CD4-positive, alpha-beta T cell treated with Interleukin-17A for 4 hours (primary cell): Measurements from ENCODE around the gene BLVRB.
"Not testable (repeated sequence)": the region's sequence is repeated elsewhere in the genome, so short reads cannot be mapped to it uniquely, and the experiment has no call there.

Source experiments
- DNase-seq: peaks from one replicate; pipeline ENCODE4 v3.0.0-alpha.2; 2020; ENCODE audit warnings: mixed read lengths

BLVRB gene

DNA sequence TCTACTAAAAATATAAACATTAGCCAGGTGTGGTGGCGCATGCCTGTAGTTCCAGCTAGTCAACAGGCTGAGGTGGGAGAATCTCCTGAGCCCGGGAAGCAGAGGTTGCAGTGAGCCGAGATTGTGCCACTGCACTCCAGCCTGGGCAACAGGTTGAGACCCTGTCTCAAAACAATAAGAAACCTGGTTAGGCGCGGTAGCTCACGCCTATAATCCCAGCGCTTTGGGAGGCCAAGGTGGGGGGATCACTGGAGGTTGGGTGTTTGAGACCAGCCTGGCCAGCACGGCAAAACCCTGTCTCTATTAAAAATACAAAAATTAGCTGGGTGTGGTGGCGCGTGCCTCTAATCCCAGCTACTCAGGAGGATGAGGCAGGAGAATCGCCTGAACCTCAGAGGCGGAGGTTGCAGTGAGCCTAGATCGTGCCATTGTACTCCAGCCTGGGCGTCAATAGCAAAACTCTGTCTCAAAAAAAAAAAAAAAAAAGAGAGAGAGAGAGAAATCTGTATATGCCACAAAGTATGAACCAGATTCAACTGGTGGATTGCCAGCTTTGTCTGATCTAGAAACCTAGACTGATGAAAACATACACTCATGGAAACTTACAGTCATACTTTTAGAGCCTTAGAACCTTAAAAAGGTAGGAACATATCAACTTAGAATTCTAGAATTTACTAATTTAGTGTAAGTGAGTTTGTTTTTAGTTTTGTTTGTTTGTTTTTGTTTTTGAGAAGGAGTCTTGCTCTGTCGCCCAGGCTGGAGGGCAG, 10.5 kb upstream of the BLVRB start:
- not testable (repeated sequence) for DNase-seq

DNA sequence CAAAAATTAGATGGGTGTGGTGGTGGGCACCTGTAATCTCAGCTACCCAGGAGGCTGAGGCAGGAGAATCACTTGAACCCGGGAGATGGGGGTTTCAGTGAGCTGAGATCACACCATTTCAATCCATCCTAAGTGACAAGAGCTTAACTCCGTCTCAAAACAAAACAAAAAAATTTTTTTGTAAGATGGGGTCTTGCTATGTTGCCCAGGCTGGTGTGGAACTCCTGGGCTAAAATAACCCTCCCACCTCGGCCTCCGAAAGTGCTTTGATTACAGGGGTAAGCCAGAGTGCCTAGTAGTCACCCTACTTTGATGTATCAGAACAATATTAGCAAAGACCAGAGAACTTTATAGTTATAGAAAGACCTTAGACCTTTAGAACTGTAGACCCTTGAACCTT, 9.2 kb upstream of the BLVRB start:
- DNase-seq = no peak

DNA sequence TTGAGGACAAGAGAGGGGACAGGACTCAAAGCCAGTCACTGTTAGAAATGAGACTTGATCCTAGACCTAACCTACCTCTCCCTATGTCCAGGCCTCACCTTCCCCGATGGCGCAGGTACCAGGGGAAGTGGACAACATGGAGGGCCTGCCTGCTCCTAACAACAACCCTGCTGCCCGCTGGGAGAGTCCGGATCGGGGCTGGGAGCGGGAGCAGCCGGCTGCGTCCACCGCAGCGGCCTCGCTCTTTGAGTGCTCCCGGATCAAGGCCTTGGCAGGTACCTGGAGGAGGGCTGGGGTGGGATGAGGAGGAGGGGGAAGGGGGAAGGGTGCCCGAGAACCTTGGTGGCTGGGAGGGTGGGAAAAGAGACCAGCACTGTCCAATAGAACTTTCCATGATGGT, 7.0 kb upstream of the BLVRB start:
- DNase-seq = no peak

DNA sequence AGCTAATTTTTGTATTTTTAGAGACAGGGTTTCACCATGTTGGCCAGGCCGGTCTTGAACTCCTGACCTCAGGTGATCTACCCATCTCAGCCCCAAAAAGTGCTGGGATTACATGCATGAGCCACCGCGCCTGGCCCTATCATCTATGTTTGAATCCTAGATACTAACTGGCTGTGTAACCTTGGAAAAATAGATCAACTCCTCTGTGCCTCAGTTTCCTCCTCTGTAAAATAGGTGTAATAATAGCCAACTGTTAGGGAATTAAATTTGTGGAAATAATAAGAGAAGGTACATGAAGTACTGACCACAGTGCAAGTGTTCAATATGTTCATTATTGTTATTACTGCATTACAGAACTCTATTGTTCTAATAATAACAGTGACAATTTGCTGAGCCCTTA, 5.6 kb upstream of the BLVRB start:
- no peak for DNase-seq

DNA sequence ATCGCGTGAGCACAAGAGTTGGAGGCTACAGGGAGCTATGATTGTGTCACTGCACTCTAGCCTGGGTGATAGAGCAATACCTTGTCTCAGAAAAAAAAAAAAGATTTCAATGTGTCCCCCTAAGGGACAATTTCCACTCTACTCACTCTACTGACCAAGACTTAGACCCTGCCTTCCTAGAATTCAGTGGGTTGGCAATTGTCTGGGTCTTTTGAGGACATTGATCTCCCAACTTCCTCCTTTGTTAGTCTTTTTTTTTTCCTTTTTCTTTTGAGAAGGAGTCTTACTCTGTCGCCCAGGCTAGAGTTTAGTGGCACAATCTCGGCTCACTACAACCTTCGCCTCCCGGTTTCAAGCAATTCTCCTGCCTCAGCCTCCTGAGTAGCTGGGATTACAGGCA, 3.5 kb upstream of the BLVRB start:
- no peak for DNase-seq

DNA sequence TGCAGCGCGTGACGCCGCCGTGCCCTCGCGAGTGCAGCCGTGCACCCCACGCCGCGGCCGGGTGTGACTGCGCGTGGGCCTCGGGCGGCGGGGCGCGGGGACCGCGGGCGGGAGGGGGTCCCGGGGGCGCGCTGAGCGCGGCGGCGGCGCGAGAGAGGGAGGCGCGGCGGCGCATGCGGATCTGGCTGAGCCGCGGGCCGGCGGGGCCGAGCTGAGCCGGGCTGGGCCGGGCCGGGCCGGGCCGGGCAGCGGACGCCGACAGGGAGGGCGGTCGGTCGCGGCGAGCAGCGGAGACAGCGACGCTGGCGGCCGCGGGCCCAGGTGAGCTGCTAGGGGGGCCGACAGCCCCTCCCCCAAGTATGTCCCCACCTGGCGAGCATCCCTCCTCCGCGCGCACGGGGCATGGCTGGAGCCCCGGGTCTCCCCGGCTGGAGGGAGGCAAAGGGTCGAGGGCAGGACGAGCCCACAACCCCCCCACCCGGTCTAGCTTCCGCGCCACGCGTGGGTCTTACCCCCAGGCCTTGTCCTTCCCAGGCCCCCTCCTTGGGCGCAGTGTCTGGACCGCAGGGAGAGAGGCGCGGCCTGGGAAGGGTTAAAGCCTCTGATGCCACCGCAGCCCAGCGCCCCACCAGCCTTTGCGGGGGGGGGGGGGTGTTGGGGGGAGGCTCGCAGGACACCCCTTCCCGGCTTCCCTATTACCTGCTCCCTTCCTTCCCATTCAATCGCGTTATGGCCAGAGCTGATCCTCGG, 1.6 kb upstream of the BLVRB start, which contains the start of gene SPTBN4:
SPTBN4 (plus strand) TSS at position 17 of the 750 bp plus-strand sequence. CDS start 5,621 bp downstream, outside the sequence.
- peak; percentile 6 for DNase-seq

DNA sequence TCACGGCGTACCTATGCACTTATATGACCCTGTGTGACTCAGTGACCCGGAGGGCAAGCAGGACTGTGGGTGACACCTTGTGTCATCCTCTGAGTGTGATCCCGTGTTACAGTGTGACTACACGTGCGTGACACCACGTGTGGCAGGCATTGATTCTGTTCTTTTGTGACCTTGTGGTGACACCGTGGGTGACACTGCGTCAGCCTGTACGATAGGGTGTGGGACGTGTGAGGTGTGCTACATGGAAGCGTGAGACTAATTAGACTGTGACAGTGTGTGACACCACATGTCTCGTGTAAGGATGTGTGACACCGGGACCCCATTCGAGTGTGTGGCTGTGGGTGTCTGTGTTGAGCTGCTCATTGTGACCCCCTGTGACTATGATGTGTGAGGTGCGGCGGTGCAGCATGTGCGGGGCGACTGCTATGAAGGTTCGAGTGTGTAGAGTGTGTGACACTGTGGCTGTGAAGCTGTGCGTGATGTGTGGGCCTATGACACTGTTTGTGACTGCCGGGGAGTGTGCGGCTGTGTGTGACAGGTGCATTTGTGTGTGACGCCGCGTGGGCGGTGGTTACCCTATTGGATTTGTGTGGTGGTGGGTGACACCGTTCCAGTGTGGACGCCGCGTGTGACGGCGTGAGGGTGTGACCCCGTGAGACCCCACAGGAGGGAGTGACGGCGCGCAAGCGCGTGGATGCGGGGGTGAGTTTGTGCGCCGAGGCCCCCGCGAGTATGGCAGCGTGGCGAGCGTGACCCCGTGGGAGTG, 857 bp upstream of the BLVRB start:
- peak; percentile 31 for DNase-seq

DNA sequence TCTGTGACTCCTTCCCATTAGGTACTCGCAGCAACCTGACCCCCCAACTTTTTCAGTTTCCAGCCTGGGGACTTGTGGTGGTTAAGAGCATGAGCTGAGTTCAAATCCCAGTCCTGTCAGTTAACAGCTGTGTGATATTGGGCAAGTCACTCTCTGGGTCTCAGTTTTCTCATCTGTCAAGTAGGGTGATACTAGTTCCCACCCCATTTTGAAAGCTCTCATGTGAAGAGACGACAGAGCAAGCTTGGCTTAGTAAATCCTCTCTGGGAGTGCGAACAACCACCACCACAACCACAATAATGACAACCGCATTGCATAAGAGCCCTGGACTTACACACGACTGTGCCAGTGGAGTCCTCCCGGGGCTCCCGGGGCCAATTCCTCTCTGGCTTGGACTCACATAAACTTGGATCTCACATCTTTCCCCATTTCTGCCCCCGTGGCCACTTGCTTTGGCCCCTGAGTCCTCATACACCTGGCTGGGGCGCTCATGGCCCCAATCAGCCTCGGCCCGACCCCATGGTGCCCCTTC, 454 bp downstream of the BLVRB start:
- DNase-seq = no peak

DNA sequence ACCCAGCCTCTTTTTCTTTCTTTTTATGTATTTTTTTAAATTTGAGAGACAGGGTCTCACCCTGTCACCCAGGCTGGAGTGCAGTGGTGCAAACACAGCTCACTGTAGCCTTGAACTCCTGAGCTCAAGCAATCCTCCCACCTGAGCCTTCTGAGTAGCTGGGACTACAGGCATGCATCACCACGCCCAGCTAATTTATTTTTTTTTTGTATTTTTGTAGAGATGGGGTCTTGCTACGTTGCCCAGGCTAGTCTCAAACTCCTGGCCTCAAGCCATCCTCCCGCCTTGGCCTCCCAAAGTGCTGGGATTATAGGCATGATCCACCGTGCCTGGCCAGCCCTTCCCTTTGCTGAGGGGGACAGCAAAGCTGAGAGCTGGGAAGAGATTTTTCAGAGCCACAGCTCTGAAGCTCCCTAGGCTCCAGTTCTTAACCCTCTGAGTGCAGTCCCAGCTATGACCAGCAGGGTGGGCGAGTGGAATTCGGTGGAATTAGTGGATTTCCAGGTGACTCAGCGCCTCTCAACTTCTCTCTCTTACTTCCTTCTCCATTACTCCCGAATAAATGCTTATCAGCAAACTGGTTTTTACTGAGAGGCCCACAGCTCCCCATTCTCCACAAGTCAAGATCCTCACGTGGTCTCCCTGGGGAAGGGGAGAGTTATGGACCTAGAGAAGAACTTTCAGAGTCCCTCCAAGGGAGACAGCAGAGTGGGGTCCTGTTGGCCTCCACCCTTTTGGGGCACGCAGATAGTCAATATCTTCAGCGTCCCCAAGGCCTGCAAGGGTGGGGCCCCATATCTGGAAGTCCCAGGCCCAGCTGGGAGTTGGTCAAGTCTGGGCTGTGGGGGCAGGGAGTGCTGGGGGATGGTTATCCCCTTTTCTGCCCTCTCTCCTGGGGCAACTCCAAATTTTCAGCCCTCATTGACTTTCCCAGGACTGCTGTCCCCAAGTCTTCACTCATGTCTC, 1.2 kb downstream of the BLVRB start:
- peak; percentile 83 for DNase-seq

DNA sequence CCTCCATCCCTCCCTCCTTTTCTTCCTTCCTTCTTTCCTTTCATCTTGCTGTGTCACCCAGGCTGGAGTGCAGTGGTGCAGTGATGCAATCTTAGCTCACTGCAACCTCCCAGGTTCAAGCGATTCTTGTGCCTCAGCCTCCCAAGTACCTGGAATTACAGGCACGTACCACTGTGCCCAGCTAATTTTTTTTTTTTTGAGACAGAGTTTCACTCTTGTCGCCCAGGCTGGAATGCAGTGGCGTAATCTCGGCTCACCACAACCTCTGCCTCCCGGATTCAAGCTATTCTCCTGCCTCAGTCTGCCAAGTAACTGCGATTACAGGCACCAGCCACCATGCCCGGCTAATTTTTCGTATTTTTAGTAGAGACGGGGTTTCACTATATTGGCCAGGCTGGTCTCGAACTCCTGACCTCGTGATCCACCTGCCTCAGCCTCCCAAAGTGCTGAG, 1.9 kb downstream of the BLVRB start:
- not testable (repeated sequence) for DNase-seq

DNA sequence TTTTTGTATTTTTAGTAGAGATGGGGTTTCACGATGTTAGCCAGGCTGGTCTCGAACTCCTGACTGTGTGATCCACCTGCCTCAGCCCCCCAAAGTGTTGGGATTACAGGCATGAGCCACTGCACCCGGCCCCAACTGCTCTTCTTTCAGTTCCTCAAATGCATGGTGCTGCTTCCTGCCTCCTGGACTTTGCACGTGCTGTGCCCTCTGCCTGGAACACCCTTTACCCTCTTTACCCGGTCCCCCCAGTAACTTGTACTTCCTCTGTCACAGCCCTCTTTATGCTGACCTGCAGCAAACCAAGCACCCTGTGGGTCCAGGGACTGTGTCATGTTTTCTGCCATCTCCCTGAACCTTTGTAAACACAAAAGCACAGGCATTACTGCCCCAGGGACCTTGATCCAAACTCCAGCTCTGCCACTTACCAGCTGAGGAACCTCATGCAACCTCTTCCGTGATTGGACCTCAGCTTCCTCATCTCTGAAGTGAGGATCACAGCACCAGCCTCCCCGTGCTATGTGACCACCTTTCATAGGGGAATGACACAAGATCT, 3.8 kb downstream of the BLVRB start:
- no peak for DNase-seq

DNA sequence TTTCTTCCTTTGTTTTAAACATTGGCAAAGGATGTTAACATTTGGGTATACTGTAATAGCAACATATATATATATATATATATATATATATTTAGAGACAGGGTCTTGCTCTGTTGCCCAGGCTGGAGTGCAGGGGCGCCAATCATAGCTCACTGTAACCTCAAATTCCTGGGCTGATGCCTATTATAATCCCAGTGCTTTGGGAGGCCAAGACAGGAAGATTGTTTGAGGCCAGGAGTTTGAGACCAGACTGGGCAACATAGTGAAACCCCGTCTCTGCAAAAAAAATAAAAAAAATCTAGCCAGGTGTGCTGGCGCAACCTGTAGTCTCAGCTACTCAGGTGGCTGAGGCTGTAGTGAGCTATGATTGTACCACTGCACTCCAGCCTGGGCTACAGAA, 5.4 kb downstream of the BLVRB start:
- DNase-seq = no peak

DNA sequence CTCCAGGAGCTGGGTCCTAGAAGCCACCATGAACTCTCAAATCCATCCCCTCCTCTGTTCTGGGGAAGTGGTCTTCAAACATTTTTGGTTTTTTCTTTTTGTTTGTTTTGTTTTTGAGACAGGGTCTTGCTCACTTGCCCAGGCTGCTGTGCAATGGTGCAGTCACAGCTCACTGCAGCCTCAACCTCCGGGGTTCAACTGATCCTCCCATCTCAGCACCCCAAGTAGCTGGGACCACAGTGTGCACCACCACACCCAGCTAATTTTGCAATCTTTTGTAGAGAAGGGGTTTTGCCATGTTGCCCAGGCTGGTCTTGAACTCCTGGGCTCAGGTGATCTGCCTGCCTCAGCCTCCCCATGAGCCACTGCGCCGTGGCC, 7.0 kb downstream of the BLVRB start:
- no peak for DNase-seq

DNA sequence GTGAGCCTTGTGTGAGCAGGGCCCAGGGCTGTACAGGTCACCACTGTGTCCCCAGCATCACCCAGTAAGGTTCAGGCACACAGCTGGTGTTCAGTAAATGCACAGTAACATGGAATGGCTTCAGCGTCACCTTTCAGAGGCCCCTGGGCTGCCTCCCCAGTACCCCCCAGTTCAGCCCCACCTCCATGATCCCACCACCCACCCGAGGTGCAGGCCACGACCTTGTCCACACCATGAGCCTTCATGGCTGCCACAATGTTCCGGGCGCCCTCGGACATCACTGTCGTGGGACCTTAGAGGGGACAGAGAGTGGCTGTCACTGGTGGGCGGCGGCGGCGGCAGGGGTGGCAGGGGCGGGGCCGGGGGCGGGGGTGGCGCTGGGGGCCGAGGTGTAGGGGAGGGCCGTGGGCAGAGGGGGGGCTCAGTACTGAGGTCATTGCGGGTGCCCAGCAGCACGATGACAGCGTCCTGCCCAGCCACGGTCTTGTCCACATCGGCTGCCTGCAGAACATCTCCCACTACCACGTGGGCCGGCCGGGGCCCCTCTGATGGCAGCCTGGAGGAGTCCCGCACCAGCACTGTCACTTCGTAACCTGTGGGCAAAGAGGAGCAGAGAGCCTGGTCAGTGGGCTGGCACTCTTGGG, 7.5 kb downstream of the BLVRB start:
- DNase-seq = no peak

DNA sequence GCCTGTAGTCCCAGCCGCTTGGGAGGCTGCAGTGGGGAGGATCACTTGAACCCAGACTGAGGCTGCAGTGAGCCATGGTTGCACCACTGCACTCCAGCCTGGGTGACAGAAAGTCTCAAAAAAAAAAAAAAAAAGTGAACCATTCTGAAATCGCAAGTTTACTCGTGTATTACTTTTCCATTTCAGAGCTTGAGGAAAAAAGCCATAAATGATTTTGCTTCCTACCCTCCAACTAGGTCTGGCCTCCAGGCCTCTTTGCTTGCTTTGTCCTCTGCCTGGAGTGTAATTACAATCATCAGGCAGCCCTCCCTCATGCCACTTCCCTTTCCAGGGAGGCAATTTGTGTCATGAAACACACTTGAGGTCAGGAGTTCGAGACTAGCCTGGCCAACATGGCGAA, 8.5 kb downstream of the BLVRB start:
- DNase-seq = no peak

DNA sequence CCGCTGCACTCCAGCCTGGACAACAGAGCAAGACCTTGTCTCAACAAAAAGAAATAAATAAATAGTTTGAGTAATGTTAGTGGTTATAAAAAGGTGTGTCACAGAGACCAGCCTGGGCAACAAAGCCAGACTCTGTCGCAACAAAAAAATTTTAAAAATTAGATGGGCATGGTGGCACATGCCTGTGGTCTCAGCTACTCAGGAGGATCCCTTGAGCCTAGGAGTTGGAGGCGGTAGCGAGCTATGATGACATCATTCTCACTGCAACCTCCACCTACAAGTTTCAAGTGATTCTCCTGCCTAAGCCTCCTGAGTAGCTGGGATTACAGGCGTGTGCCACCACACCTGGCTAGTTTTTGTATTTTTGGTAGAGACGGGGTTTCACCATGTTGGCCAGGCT, 11.6 kb downstream of the BLVRB start:
- not testable (repeated sequence) for DNase-seq

DNA sequence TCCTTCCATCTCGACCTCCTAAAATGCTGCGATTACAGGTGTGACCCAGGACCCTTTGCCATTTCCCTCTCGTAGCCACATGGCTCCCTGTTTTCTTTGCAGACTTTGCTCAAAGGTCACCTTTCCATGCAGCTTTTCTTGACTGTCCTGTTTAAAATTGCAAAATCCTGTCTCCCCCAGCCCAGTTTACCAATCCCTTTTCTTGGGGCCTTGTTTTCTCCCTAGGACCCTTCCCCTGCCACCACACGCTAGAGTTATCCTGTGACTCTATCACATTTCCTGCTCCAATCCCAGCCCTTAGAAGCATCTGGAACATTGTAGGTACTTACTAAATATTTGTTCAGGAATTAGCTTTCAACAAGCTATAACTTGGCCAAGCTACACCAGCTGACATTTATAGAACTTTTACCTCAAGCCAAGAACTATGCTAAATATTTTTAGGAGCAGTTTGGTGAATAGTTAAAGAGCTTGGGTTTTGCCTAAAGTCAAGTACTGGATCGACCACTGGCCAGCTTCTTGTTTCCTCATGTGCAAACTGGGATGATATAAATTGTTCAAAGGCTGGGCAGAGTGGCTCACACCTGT, 12.3 kb downstream of the BLVRB start:
- DNase-seq = no peak

DNA sequence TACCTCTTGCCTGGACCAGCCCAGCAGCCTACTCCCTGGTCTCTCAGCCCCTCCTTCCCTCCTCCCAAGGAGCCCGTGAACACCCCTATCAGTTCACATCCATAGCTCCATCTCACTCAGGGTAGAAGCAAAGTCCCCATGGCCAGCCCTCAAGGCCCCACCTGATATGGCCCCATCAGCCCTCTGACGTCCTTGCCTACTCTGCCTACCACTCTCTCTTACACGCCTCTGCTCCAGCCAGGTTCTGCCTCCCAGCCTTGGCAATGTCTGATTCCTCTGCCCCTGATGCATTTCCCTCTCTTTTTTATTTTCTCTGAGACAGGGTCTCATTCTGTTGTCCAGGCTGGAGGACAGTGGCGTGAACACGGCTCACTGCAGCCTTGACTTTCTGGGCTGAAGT, 13.5 kb downstream of the BLVRB start:
- no peak for DNase-seq

DNA sequence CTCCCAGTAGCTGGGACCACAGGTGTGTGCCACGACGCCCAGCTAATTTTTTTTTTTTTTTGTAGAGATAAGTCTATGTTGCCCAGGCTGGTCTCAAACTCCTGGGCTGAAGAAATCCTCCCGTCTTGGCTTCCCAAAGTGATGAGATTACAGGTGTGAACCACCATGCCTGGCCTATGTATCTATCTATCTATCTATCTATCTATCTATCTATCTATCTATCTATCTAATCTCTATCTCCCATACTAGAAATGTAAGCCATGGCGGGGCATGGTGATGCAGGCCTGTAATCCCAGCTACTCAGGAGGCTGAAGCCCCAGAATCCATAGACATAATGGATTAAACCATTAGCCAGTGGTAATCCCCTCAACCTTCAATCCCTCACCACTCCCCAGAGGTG, 14.9 kb downstream of the BLVRB start:
- no peak for DNase-seq

DNA sequence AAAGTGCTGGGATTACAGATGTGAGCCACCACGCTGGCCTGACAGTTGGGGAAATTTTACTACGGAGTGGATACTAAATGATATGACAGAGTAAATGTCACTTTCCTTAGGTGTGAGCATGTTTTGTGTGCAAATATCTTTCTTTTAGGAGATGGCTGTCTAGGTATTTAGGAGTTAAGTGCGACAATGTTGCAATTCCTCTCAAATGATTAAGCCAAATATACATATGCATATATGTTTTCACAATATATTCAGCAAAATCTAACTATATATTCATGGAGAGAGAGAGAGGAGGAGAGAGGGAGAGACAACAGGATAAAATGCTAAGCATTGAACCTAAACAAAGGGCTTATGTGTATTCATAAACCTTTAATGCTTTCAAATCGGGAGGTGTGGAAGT, 16.0 kb downstream of the BLVRB start:
- DNase-seq = no peak

DNA sequence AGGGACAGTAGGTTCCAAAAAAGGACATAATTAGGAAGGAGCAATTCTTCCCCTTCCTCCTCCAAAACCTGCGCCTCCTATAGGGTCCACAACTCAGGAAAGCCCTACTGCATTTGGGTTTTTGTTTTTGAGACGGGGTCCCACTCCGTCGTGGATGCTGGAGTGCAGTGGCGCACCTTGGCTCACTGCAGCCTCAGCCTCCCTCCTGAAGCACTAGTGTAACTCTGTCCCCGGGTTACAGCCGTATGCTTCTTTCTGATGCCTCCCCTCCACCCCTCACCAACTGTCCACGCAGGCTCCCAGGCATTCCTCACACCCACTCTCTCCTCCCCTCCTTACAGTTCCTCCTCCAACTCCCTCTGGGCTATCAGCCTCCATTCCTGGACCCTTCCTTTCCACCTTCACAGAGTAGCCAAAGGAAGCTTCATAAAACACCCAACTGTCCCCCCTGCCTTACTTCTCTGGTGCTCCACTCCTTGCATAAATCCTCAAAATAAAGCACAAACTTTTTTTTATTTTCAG, 19.2 kb downstream of the BLVRB start:
- DNase-seq = no peak
